WTC11 (cell line): ENCODE measurements around the gene ME2. TPM values are rescaled to one million over a fixed set of nuclear protein-coding genes. Genes with fewer than 3 reads are reported as not detected.
"Not testable (repeated sequence)": the region's sequence is repeated elsewhere in the genome, so short reads cannot be mapped to it uniquely, and the experiment has no call there.

Experiments
- ATAC-seq: fragments of 200-7000 bp; cut with Tn5 transposase; 2 replicates; pipeline ENCODE4 v1.10.0; 2021; ENCODE audit warnings: mild to moderate bottlenecking, moderate library complexity
- CTCF ChIA-PET: fragments of 300-600 bp; sonication (Branson Sonifier 250); formaldehyde crosslinking; loops from one replicate; lab custom pipeline; 2021; ENCODE audit warnings: antibody characterized with exemption; lab: Charles Lee
- POLR2A ChIA-PET: fragments of 350-600 bp; sonication (Branson Sonifier 250); formaldehyde crosslinking; loops from one replicate; lab custom pipeline; 2021; ENCODE audit warnings: antibody characterized with exemption; lab: Charles Lee
- DNase-seq: peaks from one replicate; pipeline ENCODE4 v3.0.0; 2021; ENCODE audit warnings: low spot score
- H3K27ac Mint-ChIP-seq: 2 replicates; pipeline ENCODE4 v1.8.0; 2021; ENCODE audit warnings: mixed read lengths
- H3K27me3 Mint-ChIP-seq: 2 replicates; pipeline ENCODE4 v1.8.0; 2021; ENCODE audit warnings: low read depth, mild to moderate bottlenecking, moderate library complexity, mixed read lengths
- H3K36me3 Mint-ChIP-seq: 2 replicates; pipeline ENCODE4 v1.8.0; 2021; ENCODE audit warnings: mixed read lengths
- H3K4me1 Mint-ChIP-seq: 2 replicates; pipeline ENCODE4 v1.8.0; 2022; ENCODE audit warnings: mixed read lengths
- H3K4me3 Mint-ChIP-seq: 2 replicates; pipeline ENCODE4 v1.8.0; 2021; ENCODE audit warnings: mild to moderate bottlenecking, moderate library complexity, mixed read lengths
- H3K9me3 Mint-ChIP-seq: 2 replicates; pipeline ENCODE4 v1.8.0; 2021; ENCODE audit warnings: mixed read lengths
- ATF3 ChIP-seq: sonication (generic); formaldehyde crosslinking; conservative IDR thresholded peaks from 2 replicates; pipeline ENCODE4 v1.8.1; 2022; ENCODE audit warnings: mild to moderate bottlenecking, missing genetic modification reagents
- ERG ChIP-seq: fragments of 250-450 bp; sonication (Bioruptor Pico); IDR thresholded peaks from 2 replicates; pipeline ENCODE4 v1.8.0; 2021; ENCODE audit warnings: mild to moderate bottlenecking
- ESRRA ChIP-seq: sonication (generic); formaldehyde crosslinking; IDR thresholded peaks from 2 replicates; pipeline ENCODE4 v1.8.1; 2022; ENCODE audit warnings: mild to moderate bottlenecking, missing genetic modification reagents, borderline replicate concordance
- FOXJ3 ChIP-seq: sonication (generic); formaldehyde crosslinking; IDR thresholded peaks from 2 replicates; pipeline ENCODE4 v1.9.0; 2021; ENCODE audit warnings: missing genetic modification reagents, mild to moderate bottlenecking, borderline replicate concordance
- FOXP1 ChIP-seq: sonication (generic); formaldehyde crosslinking; IDR thresholded peaks from 2 replicates; pipeline ENCODE4 v1.8.0; 2022; ENCODE audit warnings: missing genetic modification reagents, mild to moderate bottlenecking, moderate library complexity, borderline replicate concordance
- NFATC4 ChIP-seq: fragments of 250-450 bp; sonication (Bioruptor Pico); IDR thresholded peaks from 2 replicates; pipeline ENCODE4 v1.9.0; 2021; ENCODE audit warnings: mild to moderate bottlenecking
- RORB ChIP-seq: fragments of 250-450 bp; sonication (Bioruptor Pico); IDR thresholded peaks from 2 replicates; pipeline ENCODE4 v1.9.0; 2021; ENCODE audit warnings: mild to moderate bottlenecking
- ZNF138 ChIP-seq: sonication (generic); formaldehyde crosslinking; conservative IDR thresholded peaks from 2 replicates; pipeline ENCODE4 v1.8.1; 2022; ENCODE audit warnings: mild to moderate bottlenecking, moderate library complexity, missing genetic modification reagents
- ZNF423 ChIP-seq: fragments of 250-450 bp; sonication (Bioruptor Pico); IDR thresholded peaks from 2 replicates; pipeline ENCODE4 v2.1.2; 2022; ENCODE audit warnings: mild to moderate bottlenecking, moderate library complexity
- total RNA-seq: library from RNA; stranded (reverse); gene quantifications from 3 replicates; pipeline ENCODE4 v1.2.3, GENCODE V29; 2021
- TF ChIP-seq, protein P1 (sequence below): sonication (generic); formaldehyde crosslinking; conservative IDR thresholded peaks from 2 replicates; pipeline ENCODE4 v1.8.1; 2023; ENCODE audit warnings: mild to moderate bottlenecking, low read depth, missing genetic modification reagents, moderate library complexity
- TF ChIP-seq, protein P2 (sequence below): sonication (generic); formaldehyde crosslinking; IDR thresholded peaks from 2 replicates; pipeline ENCODE4 v1.8.1; 2022; ENCODE audit warnings: low read depth, mild to moderate bottlenecking, moderate library complexity, missing genetic modification reagents, borderline replicate concordance
- TF ChIP-seq, protein P3 (sequence below): sonication (generic); formaldehyde crosslinking; IDR thresholded peaks from 2 replicates; pipeline ENCODE4 v1.8.1; 2022; ENCODE audit warnings: mild to moderate bottlenecking, missing genetic modification reagents, moderate library complexity, borderline replicate concordance
- TF ChIP-seq, protein P4 (sequence below): sonication (generic); formaldehyde crosslinking; IDR thresholded peaks from 2 replicates; pipeline ENCODE4 v1.8.1; 2023; ENCODE audit warnings: mild to moderate bottlenecking, missing genetic modification reagents
- TF ChIP-seq, protein P5 (sequence below): fragments of 200-600 bp; IDR thresholded peaks from 2 replicates; pipeline ENCODE4 v1.8.0; 2022; ENCODE audit warnings: antibody characterized with exemption
- TF ChIP-seq, protein P6 (sequence below): fragments of 250-450 bp; sonication (Bioruptor Pico); conservative IDR thresholded peaks from 2 replicates; pipeline ENCODE4 v1.9.0; 2021; ENCODE audit warnings: mild to moderate bottlenecking

Gene ME2
- total RNA-seq, 1 experiment from 2014 or later, result 57.0 TPM

DNA sequence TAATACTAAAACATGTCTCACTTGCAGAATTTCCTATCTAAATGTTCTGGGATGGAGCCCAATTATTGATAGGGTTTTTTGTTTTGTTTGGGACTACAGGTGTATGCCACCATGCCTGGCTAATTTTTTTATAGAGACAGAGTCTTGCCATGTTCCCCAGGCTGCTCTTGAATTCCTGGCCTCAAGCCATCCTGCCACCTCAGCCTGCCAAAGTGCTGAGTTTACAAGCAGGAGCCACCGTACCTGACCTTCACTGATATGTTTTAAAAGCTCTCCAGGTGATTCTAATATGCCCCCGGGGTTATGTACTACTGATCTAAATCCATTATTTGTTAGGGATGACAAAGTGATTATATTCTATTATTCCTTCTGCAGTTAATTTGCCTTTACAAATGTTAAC, 91.1 kb downstream of the ME2 start (continued):
- TF ChIP-seq, protein P1, sequence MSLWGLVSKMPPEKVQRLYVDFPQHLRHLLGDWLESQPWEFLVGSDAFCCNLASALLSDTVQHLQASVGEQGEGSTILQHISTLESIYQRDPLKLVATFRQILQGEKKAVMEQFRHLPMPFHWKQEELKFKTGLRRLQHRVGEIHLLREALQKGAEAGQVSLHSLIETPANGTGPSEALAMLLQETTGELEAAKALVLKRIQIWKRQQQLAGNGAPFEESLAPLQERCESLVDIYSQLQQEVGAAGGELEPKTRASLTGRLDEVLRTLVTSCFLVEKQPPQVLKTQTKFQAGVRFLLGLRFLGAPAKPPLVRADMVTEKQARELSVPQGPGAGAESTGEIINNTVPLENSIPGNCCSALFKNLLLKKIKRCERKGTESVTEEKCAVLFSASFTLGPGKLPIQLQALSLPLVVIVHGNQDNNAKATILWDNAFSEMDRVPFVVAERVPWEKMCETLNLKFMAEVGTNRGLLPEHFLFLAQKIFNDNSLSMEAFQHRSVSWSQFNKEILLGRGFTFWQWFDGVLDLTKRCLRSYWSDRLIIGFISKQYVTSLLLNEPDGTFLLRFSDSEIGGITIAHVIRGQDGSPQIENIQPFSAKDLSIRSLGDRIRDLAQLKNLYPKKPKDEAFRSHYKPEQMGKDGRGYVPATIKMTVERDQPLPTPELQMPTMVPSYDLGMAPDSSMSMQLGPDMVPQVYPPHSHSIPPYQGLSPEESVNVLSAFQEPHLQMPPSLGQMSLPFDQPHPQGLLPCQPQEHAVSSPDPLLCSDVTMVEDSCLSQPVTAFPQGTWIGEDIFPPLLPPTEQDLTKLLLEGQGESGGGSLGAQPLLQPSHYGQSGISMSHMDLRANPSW, result no peak
- TF ChIP-seq, protein P2, sequence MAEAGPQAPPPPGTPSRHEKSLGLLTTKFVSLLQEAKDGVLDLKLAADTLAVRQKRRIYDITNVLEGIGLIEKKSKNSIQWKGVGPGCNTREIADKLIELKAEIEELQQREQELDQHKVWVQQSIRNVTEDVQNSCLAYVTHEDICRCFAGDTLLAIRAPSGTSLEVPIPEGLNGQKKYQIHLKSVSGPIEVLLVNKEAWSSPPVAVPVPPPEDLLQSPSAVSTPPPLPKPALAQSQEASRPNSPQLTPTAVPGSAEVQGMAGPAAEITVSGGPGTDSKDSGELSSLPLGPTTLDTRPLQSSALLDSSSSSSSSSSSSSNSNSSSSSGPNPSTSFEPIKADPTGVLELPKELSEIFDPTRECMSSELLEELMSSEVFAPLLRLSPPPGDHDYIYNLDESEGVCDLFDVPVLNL (CRISPR knock-in tag), result no peak
- TF ChIP-seq ERG (CRISPR knock-in tag) (no peak), ZNF138 (CRISPR knock-in tag) (no peak), NFATC4 (no peak), FOXP1 (CRISPR knock-in tag) (no peak), RORB (no peak), ESRRA (CRISPR knock-in tag) (no peak), ZNF423 (CRISPR knock-in tag) (no peak), FOXJ3 (CRISPR knock-in tag) (no peak), ATF3 (CRISPR knock-in tag) (no peak)
- TF ChIP-seq, protein P3, sequence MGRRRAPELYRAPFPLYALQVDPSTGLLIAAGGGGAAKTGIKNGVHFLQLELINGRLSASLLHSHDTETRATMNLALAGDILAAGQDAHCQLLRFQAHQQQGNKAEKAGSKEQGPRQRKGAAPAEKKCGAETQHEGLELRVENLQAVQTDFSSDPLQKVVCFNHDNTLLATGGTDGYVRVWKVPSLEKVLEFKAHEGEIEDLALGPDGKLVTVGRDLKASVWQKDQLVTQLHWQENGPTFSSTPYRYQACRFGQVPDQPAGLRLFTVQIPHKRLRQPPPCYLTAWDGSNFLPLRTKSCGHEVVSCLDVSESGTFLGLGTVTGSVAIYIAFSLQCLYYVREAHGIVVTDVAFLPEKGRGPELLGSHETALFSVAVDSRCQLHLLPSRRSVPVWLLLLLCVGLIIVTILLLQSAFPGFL, result no peak
- TF ChIP-seq, protein P4, sequence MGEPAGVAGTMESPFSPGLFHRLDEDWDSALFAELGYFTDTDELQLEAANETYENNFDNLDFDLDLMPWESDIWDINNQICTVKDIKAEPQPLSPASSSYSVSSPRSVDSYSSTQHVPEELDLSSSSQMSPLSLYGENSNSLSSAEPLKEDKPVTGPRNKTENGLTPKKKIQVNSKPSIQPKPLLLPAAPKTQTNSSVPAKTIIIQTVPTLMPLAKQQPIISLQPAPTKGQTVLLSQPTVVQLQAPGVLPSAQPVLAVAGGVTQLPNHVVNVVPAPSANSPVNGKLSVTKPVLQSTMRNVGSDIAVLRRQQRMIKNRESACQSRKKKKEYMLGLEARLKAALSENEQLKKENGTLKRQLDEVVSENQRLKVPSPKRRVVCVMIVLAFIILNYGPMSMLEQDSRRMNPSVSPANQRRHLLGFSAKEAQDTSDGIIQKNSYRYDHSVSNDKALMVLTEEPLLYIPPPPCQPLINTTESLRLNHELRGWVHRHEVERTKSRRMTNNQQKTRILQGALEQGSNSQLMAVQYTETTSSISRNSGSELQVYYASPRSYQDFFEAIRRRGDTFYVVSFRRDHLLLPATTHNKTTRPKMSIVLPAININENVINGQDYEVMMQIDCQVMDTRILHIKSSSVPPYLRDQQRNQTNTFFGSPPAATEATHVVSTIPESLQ (CRISPR knock-in tag), result no peak
- TF ChIP-seq, protein P5, sequence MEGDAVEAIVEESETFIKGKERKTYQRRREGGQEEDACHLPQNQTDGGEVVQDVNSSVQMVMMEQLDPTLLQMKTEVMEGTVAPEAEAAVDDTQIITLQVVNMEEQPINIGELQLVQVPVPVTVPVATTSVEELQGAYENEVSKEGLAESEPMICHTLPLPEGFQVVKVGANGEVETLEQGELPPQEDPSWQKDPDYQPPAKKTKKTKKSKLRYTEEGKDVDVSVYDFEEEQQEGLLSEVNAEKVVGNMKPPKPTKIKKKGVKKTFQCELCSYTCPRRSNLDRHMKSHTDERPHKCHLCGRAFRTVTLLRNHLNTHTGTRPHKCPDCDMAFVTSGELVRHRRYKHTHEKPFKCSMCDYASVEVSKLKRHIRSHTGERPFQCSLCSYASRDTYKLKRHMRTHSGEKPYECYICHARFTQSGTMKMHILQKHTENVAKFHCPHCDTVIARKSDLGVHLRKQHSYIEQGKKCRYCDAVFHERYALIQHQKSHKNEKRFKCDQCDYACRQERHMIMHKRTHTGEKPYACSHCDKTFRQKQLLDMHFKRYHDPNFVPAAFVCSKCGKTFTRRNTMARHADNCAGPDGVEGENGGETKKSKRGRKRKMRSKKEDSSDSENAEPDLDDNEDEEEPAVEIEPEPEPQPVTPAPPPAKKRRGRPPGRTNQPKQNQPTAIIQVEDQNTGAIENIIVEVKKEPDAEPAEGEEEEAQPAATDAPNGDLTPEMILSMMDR, result no peak
- TF ChIP-seq, protein P6, sequence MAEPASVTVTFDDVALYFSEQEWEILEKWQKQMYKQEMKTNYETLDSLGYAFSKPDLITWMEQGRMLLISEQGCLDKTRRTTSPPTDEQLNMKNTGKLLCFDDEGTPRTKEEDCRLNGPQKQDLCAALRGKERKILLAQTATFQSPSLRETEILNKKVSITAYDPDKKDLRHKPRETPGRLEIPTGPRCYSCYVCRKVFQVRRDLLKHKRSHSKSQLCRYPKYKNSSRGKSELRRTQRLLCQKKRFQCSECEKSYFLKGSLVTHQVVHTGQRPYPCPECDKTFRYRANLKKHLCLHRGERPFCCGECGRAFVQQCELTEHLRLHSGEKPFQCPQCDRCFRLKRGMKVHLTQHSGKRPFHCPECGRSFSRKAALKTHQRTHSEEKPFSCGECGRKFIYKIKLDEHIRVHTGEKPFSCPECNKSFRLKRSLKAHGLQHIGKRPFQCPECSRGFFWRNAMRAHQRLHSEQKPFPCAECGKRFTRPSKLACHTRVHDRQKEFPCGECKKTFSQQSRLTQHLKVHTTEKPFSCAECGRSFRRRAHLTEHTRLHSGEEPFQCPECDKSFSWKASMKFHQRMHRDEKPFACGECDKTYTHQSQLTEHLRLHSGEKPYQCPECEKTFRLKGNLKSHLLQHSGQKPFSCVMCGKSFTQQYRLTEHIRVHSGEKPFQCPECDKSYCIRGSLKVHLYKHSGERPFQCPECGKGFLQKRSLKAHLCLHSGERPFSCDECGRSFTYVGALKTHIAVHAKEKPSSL (CRISPR knock-in tag), result no peak
- TF ChIP-seq, all 79 proteins: peak for 0

GRCh38 chr18:50972404-50972803, 93.5 kb downstream of the ME2 start:
- POLR2A ChIA-PET, result interaction anchor here (0.6 kb wide), 1 partner anchor 12 kb away, joined by 3 read pairs; no protein-coding TSS in a partner anchor
- H3K27ac Mint-ChIP-seq, DNase-seq, H3K4me3 Mint-ChIP-seq, H3K27me3 Mint-ChIP-seq, CTCF ChIA-PET, ATAC-seq: not testable (repeated sequence)
- Mint-ChIP-seq H3K4me1 (peaks cover 21% of the 10 kb centered on the region), H3K36me3 (peaks cover 19% of the 10 kb centered on the region), H3K9me3 (peaks cover 19% of the 10 kb centered on the region)
